ENCODE results near the gene SPOCD1.

SPOCD1 gene

DNA sequence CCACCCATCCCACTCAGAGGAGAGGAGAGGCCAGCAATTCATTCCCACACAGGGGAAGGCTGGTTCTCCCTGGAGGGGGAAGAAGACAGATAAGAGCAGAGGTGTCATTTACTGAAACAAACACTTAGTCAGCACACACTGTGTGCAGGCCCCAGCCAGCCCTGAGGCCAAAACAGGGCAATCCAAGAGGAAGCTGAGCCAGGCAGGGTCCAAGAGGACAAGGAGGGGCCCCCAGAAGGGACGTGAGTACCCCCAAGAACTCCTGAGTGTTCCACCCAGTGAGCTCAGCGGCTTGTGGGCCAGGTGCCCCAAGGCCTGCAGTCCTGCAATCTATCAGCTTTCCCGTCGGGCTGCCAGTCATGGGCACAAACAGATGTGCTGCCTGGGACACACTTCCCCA lies 67.5 kb downstream of the SPOCD1 start (continued):
- TF ChIP-seq PRDM2 (tag by site-specific recombination; IDR thresholded peaks at IDR 0.05; ENCODE audit: borderline replicate concordance) = no peak
- no peak for TF ChIP-seq ZNF248 (tag by site-specific recombination; IDR thresholded peaks at IDR 0.05)
- no peak for TF ChIP-seq ZBTB48 (tag by site-specific recombination; IDR thresholded peaks at IDR 0.05)
- no peak for TF ChIP-seq ZFP69B (tag by site-specific recombination; IDR thresholded peaks at IDR 0.05)
- TF ChIP-seq ZNF335 (tag by site-specific recombination; conservative IDR thresholded peaks at IDR 0.05) = no peak
- no peak for TF ChIP-seq ZNF660 (tag by site-specific recombination; IDR thresholded peaks at IDR 0.05)
- no peak for TF ChIP-seq ZNF391 (tag by site-specific recombination; IDR thresholded peaks at IDR 0.05; ENCODE audit: borderline replicate concordance, low read depth)
- no peak for TF ChIP-seq HOXA7 (CRISPR knock-in tag; IDR thresholded peaks at IDR 0.05; ENCODE audit: borderline replicate concordance)
- TF ChIP-seq ZNF561 (tag by site-specific recombination; IDR thresholded peaks at IDR 0.05; ENCODE audit: borderline replicate concordance) = no peak
- no peak for TF ChIP-seq ZNF341 (tag by site-specific recombination; IDR thresholded peaks at IDR 0.05; ENCODE audit: low read depth)
- TF ChIP-seq ZNF518A (tag by site-specific recombination; conservative IDR thresholded peaks at IDR 0.05; ENCODE audit: low read depth) = no peak
- TF ChIP-seq ZNF580 (tag by site-specific recombination; IDR thresholded peaks at IDR 0.05) = no peak
- TF ChIP-seq ZNF148 (tag by site-specific recombination; IDR thresholded peaks at IDR 0.05; ENCODE audit: borderline replicate concordance) = no peak
- TF ChIP-seq ZNF404 (tag by site-specific recombination; IDR thresholded peaks at IDR 0.05) = no peak
- TF ChIP-seq, protein P1, sequence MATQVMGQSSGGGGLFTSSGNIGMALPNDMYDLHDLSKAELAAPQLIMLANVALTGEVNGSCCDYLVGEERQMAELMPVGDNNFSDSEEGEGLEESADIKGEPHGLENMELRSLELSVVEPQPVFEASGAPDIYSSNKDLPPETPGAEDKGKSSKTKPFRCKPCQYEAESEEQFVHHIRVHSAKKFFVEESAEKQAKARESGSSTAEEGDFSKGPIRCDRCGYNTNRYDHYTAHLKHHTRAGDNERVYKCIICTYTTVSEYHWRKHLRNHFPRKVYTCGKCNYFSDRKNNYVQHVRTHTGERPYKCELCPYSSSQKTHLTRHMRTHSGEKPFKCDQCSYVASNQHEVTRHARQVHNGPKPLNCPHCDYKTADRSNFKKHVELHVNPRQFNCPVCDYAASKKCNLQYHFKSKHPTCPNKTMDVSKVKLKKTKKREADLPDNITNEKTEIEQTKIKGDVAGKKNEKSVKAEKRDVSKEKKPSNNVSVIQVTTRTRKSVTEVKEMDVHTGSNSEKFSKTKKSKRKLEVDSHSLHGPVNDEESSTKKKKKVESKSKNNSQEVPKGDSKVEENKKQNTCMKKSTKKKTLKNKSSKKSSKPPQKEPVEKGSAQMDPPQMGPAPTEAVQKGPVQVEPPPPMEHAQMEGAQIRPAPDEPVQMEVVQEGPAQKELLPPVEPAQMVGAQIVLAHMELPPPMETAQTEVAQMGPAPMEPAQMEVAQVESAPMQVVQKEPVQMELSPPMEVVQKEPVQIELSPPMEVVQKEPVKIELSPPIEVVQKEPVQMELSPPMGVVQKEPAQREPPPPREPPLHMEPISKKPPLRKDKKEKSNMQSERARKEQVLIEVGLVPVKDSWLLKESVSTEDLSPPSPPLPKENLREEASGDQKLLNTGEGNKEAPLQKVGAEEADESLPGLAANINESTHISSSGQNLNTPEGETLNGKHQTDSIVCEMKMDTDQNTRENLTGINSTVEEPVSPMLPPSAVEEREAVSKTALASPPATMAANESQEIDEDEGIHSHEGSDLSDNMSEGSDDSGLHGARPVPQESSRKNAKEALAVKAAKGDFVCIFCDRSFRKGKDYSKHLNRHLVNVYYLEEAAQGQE (tag by site-specific recombination; IDR thresholded peaks at IDR 0.05) = no peak
- TF ChIP-seq ZNF747 (tag by site-specific recombination; IDR thresholded peaks at IDR 0.05) = no peak
- no peak for TF ChIP-seq ZFP41 (tag by site-specific recombination; IDR thresholded peaks at IDR 0.05; ENCODE audit: borderline replicate concordance)
- TF ChIP-seq ZNF426 (tag by site-specific recombination; IDR thresholded peaks at IDR 0.05) = no peak

All from HEK293 (cell line).